Peyer's patch (tissue), 4 donors: Measurements from ENCODE around the gene PSMG1. TPM values are rescaled to one million over a fixed set of nuclear protein-coding genes. Genes with fewer than 3 reads are reported as not detected.

Source experiments
- DNase-seq, 3 donors: peaks; one replicate each; pipeline ENCODE4 v3.0.0-alpha.2; 2017 to 2019
- H3K27ac ChIP-seq, 4 donors: fragments of 200-600 bp; sonication (generic); one replicate each; pipeline ENCODE4 v1.5.1; 2016 to 2019
- H3K27me3 ChIP-seq, 2 donors: fragments of 200-600 bp; sonication (generic); one replicate each; pipeline ENCODE4 v1.5.1; 2019
- H3K36me3 ChIP-seq, 3 donors: fragments of 200-600 bp; sonication (generic); one replicate each; pipeline ENCODE4 v1.5.1; 2016 to 2019
- H3K4me1 ChIP-seq, 4 donors: fragments of 200-600 bp; sonication (generic); one replicate each; pipeline ENCODE4 v1.5.1; 2016 to 2019
- H3K4me3 ChIP-seq, 4 donors: fragments of 200-600 bp; sonication (generic); 1 replicate in 3 of 4; 2 replicates in 1 of 4; pipeline ENCODE4 v1.5.1; 2016 to 2019; ENCODE audit warnings: mild to moderate bottlenecking in 1 of 4
- H3K9me3 ChIP-seq, 4 donors: fragments of 200-600 bp; sonication (generic); one replicate each; pipeline ENCODE4 v1.5.1; 2016 to 2019; ENCODE audit warnings: mild to moderate bottlenecking in 1 of 4
- CTCF ChIP-seq, 6 experiments: fragments of 450-650 bp in 4 of 6; fragments of 200-600 bp in 2 of 6; sonication (generic) in 1 of 6; IDR thresholded peaks; one replicate each; pipeline ENCODE4 v1.5.1; 2017 to 2019; ENCODE audit warnings: antibody characterized with exemption in 6 of 6, mild to moderate bottlenecking in 3 of 6, moderate library complexity in 1 of 6
- POLR2A ChIP-seq, 2 donors: fragments of 450-650 bp; IDR thresholded peaks; one replicate each; pipeline ENCODE4 v1.5.1; 2017; ENCODE audit warnings: antibody characterized with exemption in 2 of 2, mild to moderate bottlenecking in 2 of 2, moderate library complexity in 2 of 2
- total RNA-seq, 4 donors: library from RNA; depleted of rRNA; stranded (reverse); fragments of >200 nt; gene quantifications; one replicate each; pipeline ENCODE4 v1.1.0, GENCODE V29; 2016

PSMG1 gene
- total RNA-seq, 4 donors from 2014 or later = 8.3 to 17.0 (median 13.4) TPM

GRCh38 chr21:39125752-39126485, 57.3 kb downstream of the PSMG1 start:
- Histone ChIP-seq H3K27ac (peak overlapping the region in 3 of 4 donors; percentile 3 to 38 (median 25)), H3K36me3 (no peaks in the 10 kb centered on the region), H3K4me1 (no peaks in the 10 kb centered on the region), H3K27me3 (no peaks in the 10 kb centered on the region), H3K4me3 (no peak overlapping the region), H3K9me3 (no peaks in the 10 kb centered on the region)
- peak in 1 of 3 donors; percentile 69 for DNase-seq
- TF ChIP-seq POLR2A (IDR thresholded peaks at IDR 0.05) = no peak
- peak in 5 of 6 experiments; percentile 18 to 81 (median 73) for TF ChIP-seq CTCF (IDR thresholded peaks at IDR 0.05)

Other genes with a start within 250 kb of the PSMG1 start
- gene BRWD1, start 130.2 kb upstream of the PSMG1 start, total RNA-seq = 10 to 100 TPM; 64.8 to 99.9 (median 86.9) TPM
- gene HMGN1, start 165.6 kb upstream of the PSMG1 start, total RNA-seq = 10 to 100 TPM; 74.2 to 97.7 (median 90.2) TPM